GM10847 (cell line): ENCODE data around the gene COL4A5.

Experiments
- POLR2A ChIP-seq: IDR thresholded peaks from 2 replicates; pipeline ENCODE4 v1.6.1; 2011; ENCODE audit not compliant: insufficient read length; ENCODE audit errors: extremely low read depth

The COL4A5 gene

DNA sequence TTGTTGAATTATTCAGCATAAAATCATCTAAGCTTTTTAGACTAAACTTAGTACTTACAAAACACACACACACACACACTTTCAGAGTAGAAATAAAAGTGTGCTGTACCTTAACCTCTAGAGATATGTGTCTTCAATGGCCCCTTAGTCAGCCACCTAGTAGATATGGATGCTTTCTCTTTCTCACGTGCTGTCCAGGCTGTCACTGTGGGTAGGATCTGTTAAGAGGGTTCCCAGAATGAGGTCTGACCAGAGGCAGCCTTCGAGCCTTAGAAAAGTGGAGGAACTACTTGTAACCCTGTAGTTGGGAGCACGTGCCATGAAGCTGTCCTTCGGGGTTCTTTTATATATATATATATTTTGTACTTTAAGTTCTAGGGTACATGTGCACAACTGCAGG lies 117.9 kb downstream of the COL4A5 start:
- no peak for TF ChIP-seq POLR2A

DNA sequence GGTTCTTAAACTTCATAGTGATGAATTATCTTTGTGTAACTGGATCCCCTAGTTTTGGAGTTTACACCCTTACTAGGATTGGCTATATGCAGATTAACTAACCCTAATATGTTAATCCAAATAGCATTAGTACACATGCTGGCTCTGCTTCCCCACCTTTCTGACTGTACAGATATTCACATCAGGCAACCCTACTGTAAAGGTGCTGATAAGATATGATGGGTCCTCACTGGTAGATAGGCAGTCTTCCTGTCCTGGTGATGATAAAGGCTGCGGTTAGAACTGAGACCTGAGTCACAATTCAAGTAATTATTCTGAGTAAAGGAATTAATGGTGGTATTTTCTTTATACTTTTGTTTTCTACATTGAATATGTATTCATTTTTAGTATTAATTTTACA lies 118.6 kb downstream of the COL4A5 start:
- TF ChIP-seq POLR2A = no peak

DNA sequence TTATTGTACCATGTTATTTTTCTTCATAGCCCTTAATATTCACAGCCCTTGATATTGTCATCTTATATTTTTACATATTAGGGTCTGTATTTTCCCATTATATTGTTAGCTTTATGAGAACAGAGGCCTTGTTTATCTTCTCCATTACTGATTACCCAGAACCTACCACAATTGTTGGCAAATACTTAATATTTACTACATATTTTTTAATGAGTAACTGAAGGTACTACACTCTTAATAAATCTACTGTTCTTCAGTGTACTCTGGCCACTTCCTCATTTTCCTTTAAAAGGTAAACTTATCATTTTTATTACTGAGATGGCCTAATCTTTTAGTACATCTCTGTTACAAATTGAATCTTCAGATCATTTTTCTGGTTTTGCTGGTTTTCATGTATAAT lies 133.5 kb downstream of the COL4A5 start:
- TF ChIP-seq POLR2A = no peak

DNA sequence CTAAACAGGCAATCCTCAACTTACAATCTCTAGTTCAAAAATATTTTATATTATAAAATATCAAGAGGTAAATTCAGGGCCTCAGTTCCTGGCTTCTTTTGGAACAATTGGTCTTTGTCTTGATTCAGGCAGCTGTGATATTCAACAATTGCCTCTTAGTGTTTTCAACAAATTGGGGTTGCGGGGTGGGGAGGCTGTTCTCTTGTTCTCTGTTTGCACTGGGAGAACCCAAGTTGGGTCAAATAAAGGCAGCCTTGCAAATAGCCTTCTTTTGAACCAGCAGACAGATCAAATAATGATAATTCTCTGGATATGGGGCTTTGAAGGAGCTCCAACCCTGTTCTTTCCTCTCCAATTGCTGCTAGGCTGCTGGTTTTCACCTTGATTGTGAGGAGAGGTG lies 142.5 kb downstream of the COL4A5 start:
- TF ChIP-seq POLR2A = no peak

DNA sequence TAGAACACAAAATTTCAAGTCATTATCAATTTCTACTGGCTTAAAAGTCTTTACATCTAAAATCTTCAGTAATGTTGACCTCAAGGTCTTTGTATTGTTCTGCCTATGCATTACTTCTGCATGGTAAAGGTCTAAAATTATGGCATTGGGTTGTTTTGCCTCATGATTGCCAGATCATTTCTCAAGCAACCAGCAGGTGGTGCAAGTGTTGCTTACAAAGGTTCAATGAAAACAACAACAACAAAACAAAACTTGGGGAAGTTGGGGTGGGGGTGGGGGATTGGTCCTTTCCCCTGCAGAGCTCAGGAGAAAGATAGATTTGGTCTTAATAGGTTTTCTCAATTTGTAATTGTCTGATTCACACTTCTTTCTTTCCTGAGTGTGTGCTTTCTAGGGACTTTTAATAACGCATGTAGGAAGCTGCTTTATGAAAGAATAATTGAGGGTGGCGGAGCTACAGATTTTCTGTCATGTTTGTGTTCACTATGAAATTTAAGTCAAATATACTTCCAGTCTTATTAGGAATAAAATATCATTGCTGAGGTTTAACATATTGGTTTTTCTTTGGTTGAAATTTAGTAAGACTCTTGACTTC lies 145.1 kb downstream of the COL4A5 start:
- no peak for TF ChIP-seq POLR2A

DNA sequence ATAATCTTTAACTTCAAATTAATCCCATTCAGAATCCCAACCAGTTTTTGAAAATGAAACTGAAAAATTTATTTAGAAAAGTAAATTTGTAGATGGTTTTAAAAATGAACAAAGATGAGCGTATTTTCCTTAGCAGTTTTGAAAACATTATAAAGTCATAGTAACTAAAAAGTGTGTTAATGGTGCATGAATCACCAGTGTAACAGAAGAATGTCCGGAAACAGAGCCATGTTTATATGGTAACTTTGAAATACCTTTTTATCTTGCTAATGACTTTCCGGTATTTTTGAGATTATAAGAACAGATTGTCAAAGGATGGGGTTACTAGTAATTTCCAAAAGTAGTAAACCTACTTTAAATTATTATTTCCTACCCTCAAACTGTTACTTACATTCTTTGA lies 150.9 kb downstream of the COL4A5 start:
- TF ChIP-seq POLR2A = no peak

DNA sequence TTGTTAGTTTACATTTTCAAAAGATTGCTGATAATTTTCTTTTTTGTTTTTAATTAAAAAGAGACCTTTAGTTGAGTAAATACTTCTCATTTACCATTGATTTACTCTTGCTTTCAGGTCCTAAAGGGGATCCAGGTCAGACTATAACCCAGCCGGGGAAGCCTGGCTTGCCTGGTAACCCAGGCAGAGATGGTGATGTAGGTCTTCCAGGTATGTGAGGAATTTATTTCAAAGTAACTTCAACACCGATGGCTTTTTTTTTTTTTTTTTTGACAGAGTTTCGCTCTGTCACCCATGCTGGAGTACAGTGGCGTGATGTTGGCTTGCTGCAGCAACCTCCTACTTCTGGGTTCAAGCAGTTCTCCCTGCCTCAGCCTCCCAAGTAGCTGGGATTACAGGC lies 161.6 kb downstream of the COL4A5 start:
- TF ChIP-seq POLR2A = no peak

DNA sequence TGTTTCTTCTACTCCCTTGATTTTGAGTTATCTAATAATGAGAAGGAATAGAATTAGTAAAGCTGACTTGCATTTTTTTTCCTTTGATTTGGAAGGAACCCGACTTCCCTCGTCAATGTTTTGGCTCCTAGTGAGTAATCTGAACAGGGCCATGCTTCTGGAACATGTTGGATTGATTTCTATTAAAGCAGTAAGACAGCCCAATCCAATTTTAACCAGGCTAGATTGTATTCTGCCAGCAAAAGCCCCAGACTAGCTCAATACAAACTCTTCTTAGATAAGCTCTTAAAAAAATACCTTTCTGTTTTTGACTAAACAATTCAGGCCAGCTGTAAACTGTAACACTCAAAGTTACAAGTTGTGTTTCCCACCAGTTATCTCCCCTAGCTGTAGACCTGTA lies 170.5 kb downstream of the COL4A5 start:
- TF ChIP-seq POLR2A = no peak

DNA sequence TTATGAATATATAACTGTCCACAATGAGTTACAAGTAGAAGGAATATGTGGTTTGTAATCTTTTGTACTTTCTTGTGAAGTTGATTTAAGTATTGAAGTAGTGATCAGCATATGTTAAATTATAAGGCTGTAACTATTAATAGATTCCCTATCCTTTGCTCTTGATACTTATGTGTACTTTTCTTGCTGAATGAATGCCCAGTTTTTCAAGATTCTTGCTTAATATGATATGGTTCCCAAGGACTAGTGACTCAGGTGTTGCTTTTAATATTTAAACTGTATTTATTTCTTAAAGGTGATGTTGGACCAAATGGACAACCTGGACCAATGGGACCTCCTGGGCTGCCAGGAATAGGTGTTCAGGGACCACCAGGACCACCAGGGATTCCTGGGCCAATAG lies 175.0 kb downstream of the COL4A5 start:
- TF ChIP-seq POLR2A = no peak

DNA sequence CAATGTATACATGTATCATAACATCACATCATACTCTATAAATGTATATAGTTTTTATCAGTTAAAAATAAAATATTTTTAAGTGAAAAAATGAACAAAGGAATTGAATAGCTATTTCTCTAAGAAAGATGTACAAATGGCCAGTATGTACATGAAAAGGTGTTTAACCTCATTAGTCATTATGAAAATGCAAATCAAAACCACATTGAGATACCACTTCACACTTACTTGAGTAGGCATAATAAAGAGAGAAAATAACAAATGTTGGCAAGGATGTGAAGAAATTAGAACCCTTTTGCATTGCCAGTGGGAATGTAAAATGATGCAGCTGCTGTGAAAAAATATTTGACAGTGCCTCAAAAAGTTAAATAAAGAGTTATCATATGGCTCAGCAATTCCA lies 201.2 kb downstream of the COL4A5 start:
- no peak for TF ChIP-seq POLR2A

DNA sequence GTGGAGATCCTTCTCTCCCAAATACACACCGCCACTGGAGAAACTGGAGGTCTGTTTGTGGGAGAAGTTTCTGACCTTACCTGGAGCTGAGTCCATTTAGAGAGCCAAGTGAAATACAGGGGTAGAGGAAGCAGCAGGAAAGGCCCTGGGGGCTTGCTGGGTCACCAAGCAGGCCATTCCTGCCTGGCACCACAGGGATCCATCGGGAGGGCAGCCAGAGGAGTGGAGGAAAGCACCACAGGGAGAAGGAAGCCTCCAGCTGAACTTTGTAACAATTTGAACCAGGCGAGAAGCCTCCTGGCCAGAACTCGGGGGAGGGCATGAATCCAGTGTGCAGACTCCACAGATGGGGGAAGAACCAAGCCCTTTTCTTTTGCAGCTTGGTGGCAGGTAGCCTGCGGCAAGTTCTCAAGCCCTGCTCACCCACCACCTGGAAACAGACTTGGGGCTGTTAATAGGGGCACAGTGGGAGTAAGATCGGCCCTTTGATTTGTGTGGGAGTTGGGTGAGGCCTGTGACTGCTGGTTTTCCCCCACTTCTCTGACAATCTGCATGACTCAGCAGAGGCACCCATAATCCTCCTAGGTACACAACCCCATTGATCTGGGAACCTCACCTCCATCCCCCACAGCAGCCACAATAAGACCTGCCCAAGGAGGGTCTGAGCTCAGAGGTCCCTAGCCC lies 202.1 kb downstream of the COL4A5 start:
- TF ChIP-seq POLR2A = no peak

DNA sequence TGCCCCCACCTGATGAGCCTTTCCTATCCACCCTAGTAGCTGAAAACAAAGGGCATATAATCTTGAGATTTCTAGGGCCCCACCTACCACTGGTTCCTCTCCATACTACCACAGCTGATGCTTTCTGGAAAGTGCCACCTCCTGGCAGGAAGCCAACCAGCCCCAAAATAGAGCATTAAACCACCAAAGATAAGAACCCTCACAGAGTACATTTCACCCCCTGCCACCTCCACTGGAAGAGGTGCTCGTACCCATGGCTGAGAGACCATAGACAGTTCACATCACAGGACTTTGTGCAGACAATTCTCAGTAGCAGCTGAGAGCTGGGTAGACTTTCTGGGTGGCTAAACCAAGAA lies 202.6 kb downstream of the COL4A5 start:
- no peak for TF ChIP-seq POLR2A

DNA sequence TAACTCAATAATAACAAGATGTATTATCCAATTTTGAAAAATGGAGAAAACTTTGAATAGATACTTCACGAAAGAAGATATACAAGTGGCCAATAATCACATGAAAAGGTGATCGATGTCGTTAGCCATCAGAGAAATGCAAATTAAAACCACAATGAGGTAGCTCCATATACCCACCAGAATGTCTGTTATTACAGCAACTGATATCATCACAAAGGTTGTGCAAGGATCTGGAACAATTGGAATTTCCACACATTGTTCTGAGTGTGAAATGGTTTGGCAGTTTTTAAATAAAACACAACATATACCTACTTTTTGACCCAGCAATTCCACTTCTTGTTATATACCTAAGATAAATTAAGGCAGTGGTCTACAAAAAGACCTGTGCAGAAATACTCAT lies 225.1 kb downstream of the COL4A5 start:
- no peak for TF ChIP-seq POLR2A

DNA sequence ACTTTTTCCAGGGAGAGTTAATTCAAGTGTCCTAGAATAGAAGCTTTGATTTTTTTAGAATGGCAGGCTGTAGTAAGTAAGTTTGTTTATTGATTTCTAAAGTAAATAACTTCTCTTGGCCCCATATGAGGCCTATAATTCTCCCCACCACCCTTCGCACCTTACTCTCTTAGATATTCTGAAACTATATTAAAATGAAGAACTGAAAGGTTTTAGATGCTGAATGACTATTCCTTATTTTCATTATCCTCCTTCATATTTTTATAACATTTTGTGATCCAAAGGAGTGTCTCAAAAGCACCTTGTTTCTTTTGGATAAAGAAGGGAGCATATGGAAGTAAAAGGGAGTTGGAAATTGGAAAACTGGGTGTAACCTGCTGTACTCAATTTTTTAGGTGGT lies 226.5 kb downstream of the COL4A5 start:
- no peak for TF ChIP-seq POLR2A

DNA sequence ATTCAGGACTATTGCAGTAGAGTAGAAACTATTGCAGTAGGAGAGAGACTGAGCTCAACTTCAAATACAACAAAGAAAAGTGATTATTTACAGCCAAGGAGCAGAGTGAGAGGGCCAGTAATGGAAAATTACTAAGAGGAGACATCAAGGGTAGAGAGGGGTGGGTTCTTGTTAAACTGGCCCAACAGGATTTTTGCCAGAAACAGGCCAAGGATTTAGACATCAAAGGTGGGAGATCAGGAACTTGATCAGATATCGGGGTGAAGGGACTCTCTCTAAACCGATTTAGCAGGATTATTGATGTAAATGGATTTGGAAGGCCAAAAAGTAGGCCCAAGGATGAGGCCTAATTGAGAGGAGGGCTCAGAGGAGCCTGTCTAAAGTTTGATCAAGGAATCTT lies 231.9 kb downstream of the COL4A5 start:
- no peak for TF ChIP-seq POLR2A

DNA sequence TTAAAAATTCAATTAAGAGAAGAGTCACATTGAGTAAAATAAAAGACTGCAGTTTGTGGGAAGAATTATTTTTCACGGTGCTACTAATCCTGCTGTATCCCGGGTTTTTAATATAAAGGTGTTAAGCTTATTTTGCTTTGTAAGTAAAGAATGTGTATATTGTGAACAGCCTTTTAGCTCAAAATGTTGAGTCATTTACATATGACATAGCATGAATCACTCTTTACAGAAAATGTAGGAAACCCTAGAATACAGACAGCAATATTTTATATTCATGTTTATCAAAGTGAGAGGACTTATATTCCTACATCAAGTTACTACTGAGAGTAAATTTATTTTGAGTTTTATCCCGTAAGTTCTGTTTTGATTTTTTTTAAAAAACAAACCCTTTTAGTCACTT lies 257.1 kb downstream of the COL4A5 start:
- TF ChIP-seq POLR2A = no peak

DNA sequence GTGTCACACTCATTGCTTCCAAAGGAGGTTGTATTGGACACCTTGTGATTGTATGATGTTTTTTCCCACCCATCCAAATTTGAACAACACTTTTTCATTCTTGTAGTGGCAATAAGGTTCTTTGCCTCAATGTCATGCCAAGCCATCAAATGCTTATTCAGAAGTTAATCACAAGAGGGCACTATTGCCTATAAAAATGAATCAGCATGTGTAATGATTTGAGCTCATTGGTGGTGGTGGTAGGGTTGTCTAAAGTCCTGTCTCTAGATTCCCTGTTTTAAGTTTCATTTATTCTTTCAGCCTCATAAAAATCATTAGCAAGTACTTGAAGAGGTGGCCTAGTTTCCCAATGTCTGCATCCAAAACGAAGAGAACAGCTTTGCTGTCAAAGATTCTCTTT lies 259.7 kb downstream of the COL4A5 start:
- TF ChIP-seq POLR2A = no peak
